ENCODE data around the gene SOX6. TPM values are rescaled to one million over a fixed set of nuclear protein-coding genes. Genes with fewer than 3 reads are reported as not detected.

Gene SOX6
- total RNA-seq, 1 donor from 2014 or later: 19.6 TPM

- no peaks in the 10 kb centered on the region for H3K27me3 Mint-ChIP-seq (ENCODE audit: low read depth)
- no peak for TF ChIP-seq CTCF (conservative IDR thresholded peaks at IDR 0.05)
- DNase-seq (ENCODE audit: low read depth, low spot score): no peak
- no peak overlapping the region for H3K27ac Mint-ChIP-seq (ENCODE audit: unreplicated experiment)
- H3K9me3 Mint-ChIP-seq: no peaks in the 10 kb centered on the region
- H3K4me1 Mint-ChIP-seq: peaks cover 26% of the 10 kb centered on the region
- no peak overlapping the region for H3K4me3 Mint-ChIP-seq
- no peaks in the 10 kb centered on the region for H3K36me3 Mint-ChIP-seq (ENCODE audit: low read depth)
Measured at GRCh38 chr11:16000065-16000464, 356.3 kb downstream of the SOX6 start.

GRCh38 chr11:15993345-15993744 is 363.0 kb downstream of the SOX6 start:
- H3K4me1 Mint-ChIP-seq: no peaks in the 10 kb centered on the region
- no peaks in the 10 kb centered on the region for H3K9me3 Mint-ChIP-seq
- H3K4me3 Mint-ChIP-seq: no peak overlapping the region
- TF ChIP-seq CTCF (conservative IDR thresholded peaks at IDR 0.05): no peak
- no peak for DNase-seq (ENCODE audit: low read depth, low spot score)
- no peaks in the 10 kb centered on the region for H3K36me3 Mint-ChIP-seq (ENCODE audit: low read depth)
- no peaks in the 10 kb centered on the region for H3K27me3 Mint-ChIP-seq (ENCODE audit: low read depth)
- H3K27ac Mint-ChIP-seq (ENCODE audit: unreplicated experiment): no peak overlapping the region

- Mint-ChIP-seq H3K4me3 (no peak overlapping the region), H3K9me3 (no peaks in the 10 kb centered on the region), H3K36me3 (ENCODE audit: low read depth) (no peaks in the 10 kb centered on the region), H3K27me3 (ENCODE audit: low read depth) (no peaks in the 10 kb centered on the region), H3K4me1 (no peaks in the 10 kb centered on the region), H3K27ac (ENCODE audit: unreplicated experiment) (no peak overlapping the region)
- TF ChIP-seq CTCF (conservative IDR thresholded peaks at IDR 0.05): no peak
- no peak for DNase-seq (ENCODE audit: low read depth, low spot score)
Measured at GRCh38 chr11:15991215-15991614, 365.1 kb downstream of the SOX6 start.

GRCh38 chr11:15989685-15990084 is 366.7 kb downstream of the SOX6 start:
- H3K27me3 Mint-ChIP-seq (ENCODE audit: low read depth): no peaks in the 10 kb centered on the region
- no peak for TF ChIP-seq CTCF (conservative IDR thresholded peaks at IDR 0.05)

GRCh38 chr11:15988693-15989231 is 367.6 kb downstream of the SOX6 start:
- peak; percentile 18 for DNase-seq (ENCODE audit: low read depth, low spot score)
- Mint-ChIP-seq H3K27ac (ENCODE audit: unreplicated experiment) (no peak overlapping the region), H3K36me3 (ENCODE audit: low read depth) (no peaks in the 10 kb centered on the region), H3K27me3 (ENCODE audit: low read depth) (no peaks in the 10 kb centered on the region), H3K9me3 (no peaks in the 10 kb centered on the region), H3K4me3 (no peak overlapping the region), H3K4me1 (no peaks in the 10 kb centered on the region)
- peak; percentile 60 for TF ChIP-seq CTCF (conservative IDR thresholded peaks at IDR 0.05)

More at GRCh38 chr11:15989685-15990084, 366.7 kb downstream of the SOX6 start:
- no peak for DNase-seq (ENCODE audit: low read depth, low spot score)
- Mint-ChIP-seq H3K4me3 (no peak overlapping the region), H3K27ac (ENCODE audit: unreplicated experiment) (no peak overlapping the region), H3K4me1 (no peaks in the 10 kb centered on the region), H3K9me3 (no peaks in the 10 kb centered on the region), H3K36me3 (ENCODE audit: low read depth) (no peaks in the 10 kb centered on the region)

Measured in neural crest cell (in vitro differentiated cells).